Activated gamma-delta T cell treated with Interleukin-2 at 50 U/mL for 16 hours (primary cell): ENCODE results near the gene KIF4A.

ENCODE experiments used
- DNase-seq: peaks from one replicate; pipeline ENCODE4 v3.0.0-alpha.2; 2020

Gene KIF4A

DNA sequence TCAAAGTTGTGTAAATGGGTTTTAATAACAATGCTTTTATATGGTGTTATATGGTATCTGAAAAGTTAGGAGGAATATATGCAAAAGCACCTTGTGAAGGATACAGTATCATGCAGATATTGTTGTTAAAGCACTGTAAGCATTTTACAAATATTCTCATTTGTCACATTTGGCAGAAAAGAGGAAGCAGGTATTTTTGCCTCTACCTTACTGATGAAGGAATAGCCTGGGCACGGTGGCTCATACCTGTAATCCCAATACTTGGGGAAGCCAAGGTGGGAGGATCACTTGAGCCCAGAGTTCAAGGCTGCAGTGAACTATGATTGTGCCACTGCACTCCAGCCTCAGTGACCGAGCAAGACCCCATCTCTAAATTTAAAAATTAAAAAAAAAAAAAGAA, 121.0 kb downstream of the KIF4A start:
- no peak for DNase-seq

DNA sequence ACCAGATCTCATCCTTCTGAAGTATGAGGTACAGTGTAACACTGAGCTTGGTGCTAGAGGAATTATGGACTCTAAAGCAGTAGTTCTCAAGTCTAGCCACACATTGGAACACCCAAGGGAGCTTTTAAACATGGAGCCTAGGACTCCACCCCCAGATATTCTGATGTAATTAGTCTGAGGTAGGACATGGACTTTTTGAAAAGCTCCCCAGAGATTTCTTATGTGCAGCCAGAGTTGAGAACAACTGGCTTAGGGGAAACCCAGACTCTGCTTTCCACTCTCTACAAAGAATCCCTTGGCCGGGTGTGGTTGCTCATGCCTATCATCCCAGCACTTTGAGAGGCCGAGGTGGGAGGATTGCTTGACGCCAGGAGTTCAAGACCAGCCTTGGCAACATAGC, 121.6 kb downstream of the KIF4A start:
- no peak for DNase-seq

DNA sequence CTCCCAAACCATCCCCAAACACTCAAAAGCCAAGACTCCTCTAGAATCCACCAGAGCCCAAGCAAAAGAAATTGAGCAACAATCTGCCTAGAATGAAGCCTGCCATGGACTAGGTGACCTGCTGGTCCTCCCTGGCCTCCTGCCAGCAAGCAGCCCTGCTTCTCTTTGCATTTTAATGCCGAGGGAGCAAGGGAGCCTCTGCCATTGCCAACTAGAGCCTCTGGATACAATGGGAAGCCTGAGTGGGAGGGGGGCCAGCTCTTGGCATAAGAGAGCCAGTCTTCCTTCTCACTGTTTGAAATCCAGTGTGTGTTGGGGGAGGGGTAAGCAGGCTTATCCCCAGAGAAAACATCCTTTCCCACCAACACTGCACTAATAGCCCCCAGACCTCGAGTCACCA, 131.7 kb downstream of the KIF4A start:
- no peak for DNase-seq

DNA sequence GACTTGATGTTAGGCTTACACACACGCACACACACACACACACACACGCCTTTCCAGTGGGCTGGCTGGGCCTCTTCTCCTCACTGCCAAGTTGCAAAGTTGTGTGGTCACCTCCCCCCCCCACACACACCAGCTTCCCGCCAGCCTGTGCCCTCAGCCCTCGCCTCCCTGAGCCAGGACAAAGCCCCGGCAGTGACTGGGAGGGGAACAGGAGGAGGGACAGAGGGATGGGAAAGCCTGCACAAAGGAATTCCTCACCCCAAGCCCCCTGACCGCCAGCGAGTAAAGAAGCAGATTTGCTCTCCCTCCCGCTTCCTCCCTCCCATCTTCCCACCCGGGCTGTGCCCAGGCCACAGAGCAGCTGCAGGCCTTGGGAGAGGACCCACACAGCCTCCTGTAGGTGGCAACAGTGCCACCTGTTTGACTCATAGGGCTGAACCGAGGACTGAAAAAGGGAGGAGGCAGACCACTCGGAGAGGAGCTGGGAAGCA, 133.0 kb downstream of the KIF4A start, which contains the start of gene GDPD2:
GDPD2 (plus strand) TSS at position 464 of the 491 bp plus-strand sequence. CDS start 1,671 bp downstream, outside the sequence.
- DNase-seq: no peak

DNA sequence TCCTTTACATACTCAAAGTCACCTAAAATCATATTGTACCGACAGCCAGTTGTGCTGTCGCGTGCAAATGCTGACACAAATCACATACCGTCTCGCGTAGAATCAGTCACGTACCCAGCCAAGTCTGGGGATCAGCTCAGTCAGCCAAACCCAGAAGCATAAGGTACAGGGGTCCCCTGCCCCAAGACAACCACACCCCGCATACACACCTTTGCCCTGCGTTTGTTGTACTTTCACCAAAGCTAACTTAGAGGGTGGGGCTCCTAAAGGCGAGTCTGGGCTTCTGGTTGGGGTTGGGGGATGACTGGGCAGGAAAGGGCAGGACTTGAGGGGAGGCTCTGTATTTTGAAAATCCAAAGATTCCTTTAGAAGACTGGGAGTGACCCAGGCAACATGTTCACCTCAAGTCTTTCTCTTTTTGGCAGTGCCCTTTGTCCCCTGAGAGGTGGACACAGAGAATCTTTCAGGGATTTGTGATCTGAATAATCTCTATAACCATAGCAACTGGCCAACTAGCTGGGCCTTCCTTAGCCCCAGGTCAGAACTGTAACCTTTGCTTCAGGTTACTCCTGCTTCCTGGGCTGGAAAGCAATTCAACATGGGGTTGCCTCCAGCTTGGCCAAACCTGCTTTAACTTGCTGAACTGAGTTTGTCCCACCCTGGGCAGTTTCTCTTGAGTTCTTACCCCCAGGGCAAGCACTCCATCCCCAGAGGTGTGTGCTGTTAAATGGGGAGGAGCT, 134.2 kb downstream of the KIF4A start:
- DNase-seq: no peak

- DNase-seq: no peak
Observed at GRCh38 chrX:70424801-70425200, 134.9 kb downstream of the KIF4A start.

DNA sequence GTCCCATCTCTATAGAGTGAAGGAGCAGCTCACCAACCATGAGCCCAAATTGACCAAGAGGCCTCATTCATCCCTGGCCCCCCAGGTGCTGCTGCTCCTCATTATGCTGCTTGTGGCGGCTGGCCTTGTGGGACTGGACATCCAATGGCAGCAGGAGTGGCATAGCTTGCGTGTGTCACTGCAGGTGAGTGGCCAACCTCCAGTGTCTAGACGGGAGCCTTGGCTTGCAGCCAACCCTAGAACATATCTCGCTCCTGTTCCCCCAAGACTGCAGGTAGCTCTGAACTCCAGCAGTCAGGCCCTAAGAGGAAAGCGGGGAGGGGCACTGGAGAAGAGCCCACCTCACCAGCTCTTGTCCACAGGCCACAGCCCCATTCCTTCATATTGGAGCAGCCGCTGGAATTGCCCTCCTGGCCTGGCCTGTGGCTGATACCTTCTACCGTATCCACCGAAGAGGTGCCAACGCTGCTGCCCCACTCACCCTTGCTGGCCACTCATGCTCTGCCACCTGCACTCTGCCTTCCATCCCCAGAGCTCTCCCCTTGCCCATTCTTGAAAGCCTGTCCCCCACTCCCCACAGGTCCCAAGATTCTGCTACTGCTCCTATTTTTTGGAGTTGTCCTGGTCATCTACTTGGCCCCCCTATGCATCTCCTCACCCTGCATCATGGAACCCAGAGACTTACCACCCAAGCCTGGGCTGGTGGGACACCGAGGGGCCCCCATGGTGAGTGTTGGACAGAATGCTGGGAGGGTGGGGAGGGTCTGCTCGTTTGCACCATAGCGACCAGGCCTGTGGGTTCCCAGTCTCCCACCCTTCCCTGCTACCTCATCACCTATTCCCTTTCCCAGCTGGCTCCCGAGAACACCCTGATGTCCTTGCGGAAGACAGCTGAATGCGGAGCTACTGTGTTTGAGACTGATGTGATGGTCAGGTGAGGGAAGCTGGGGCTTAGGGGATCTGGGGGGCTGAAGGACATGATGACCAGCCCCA, 136.7 kb downstream of the KIF4A start:
- DNase-seq: no peak

DNA sequence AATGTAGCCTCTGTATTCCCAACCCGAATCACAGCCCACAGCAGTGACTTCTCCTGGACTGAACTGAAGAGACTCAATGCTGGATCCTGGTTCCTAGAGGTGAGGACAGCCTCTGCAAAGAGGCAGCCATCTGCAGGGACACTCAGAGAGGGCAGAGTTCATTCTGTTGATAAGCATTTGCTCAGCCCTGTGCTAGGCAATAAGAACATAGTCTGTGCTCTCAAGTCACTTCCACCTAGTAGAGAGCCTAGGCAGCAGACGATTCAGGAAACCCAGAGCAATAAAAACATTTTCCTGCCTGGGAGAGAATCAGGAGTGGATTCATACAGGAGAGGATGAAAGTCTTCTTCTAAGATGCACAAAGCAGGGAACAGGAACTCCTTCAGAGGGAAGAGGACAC, 137.5 kb downstream of the KIF4A start:
- DNase-seq: no peak

- DNase-seq: no peak
Observed at GRCh38 chrX:70429759-70430158, 139.9 kb downstream of the KIF4A start.

- no peak for DNase-seq
Observed at GRCh38 chrX:70432936-70433847, 143.3 kb downstream of the KIF4A start.

GRCh38 chrX:70433848-70434351, 144.0 kb downstream of the KIF4A start:
- peak; percentile 66 for DNase-seq

GRCh38 chrX:70434352-70434866, 144.5 kb downstream of the KIF4A start:
- DNase-seq: peak; percentile 49

DNA sequence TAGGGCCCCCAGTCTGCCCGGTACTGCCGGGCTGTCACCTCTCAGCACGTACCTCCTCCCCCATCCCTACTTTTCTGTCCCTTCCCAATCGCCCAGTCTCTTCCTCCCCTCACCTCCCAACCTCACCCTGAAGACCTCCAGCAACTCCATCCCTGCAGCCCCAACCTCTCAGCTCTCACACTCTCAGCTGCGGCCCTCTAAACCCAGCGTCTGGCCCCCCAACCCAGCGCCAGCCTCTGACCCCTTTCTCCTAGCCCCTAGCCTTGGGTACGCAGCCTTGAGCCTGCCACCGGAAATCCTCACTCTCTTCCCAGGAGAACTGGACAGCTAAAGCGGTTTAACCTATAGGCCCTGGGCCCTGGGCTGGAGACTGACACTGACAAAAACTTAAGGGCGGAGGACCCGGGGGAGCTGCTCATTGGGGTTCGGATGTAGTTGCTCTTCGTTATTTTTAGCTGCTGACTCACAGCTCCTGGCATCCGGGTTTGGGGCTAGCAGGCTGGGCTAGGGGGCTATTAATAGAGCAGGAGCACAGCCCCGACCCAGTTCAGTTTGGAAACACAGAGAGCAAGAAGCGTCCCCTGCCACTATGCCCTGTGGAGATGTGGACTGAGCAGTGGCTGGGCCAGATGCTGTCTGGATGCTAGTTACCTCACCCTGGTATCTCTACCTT, 145.1 kb downstream of the KIF4A start:
- DNase-seq: no peak

DNA sequence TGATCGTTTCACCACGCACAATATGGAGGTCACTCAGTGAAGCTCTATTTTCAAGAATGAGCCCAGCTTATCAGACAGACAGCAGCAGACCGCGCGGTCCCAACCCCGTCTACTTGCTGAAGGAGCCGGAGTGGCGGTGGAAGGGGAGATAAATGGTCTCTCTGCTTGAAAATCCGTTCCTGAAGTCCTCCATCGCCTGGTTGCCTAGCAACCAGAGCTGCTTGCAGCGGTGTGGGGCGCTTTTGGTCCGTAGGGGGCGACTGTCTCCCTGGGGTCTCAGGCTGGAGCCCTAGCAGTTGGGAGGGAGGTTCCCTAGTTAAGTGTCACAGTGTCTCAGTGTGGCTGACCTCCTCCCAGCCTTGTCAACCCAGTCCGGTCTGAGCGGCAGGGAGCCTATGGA, 146.4 kb downstream of the KIF4A start:
- no peak for DNase-seq

DNA sequence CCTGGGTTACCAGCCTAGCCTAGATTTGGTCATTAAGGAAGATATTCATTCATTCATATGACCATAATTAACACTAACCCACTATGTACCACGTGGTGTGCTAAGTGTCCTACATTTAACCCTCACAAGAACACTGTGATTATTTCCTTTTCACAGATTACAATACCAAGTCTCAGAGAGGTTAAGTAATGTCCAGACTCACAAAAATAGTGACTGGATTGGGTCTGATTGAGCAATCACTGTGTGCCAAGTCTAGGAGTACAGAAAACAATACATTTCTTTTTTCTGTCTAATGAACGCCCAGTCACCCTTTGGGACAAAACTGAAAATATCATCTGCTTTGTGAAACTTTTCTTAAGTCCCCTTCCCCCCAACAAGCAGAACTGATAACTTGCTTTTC, 147.1 kb downstream of the KIF4A start:
- DNase-seq: no peak

DNA sequence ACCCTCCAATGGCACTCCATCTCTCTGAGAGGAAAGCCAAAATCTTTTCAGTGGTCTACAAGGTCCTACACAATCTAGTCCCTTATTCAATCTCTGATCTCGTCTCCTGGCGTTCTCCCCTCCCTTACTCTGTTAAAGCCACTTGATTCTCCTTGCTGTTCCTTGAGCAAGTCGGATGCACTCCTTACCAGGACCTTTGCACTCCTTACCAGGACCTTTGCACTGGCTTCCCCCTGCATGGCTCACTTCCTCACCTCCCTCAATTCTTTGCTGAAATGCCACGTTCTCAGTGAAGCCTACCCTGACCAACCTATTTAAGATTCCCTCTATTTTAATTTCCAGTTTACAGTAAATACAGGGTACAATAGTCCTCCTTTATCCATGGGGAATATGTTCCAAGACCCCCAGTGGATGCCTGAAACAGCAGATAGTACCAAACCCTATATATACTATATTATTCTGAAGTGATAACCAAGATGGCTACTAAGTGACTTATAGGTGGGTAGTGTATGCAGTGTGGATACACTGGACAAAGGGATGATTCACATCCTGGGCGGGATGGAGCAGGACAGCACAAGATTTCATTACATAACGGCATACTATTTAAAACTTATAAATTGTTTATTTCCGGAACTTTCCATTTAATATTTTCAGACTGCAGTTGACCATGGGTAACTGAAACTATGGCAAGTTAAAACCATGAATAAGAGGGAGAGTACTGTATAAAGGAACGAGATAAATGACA, 148.2 kb downstream of the KIF4A start:
- no peak for DNase-seq

- no peak for DNase-seq
Observed at GRCh38 chrX:70439016-70439415, 149.1 kb downstream of the KIF4A start.

GRCh38 chrX:70442224-70442623, 152.3 kb downstream of the KIF4A start:
- no peak for DNase-seq

DNA sequence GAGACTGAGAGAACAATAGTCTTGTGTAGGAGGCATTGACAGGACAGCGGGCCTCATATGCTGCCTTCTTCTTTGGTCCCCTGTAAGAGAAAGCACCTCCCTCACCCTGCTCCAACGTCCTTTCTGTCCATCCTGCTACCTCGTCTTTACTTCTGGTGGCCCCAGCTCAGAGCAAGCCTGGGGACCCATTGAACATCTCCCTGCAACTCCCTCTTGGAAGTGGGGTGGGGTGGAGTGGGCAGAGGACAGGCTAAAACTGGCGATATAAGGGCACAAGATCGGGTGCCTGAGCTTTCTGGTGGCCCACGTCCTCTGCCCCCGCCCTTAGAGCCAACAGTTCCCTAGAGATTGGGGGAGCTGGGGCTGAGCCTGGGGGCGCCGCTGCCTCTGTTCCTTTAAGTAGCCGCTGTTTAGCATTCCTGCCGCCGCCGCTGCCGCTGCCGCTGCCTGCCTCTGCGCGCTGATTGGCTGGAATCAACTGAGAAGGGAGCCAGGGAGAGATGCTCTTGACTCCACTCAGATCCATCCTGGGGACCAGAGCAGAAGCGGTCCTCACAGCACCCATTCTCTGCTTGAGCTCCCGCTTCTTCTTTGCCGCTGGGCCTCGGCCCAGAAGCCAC, 154.5 kb downstream of the KIF4A start, which contains the start of gene DLG3:
DLG3 (plus strand) TSS at position 510 of the 620 bp plus-strand sequence. CDS start 367 bp downstream, outside the sequence.
- no peak for DNase-seq
